Heart left ventricle (tissue), 13 donors: ENCODE measurements around the gene DAW1.

ENCODE experiments used
- CTCF ChIP-seq, 12 donors: fragments of 200-600 bp; sonication (generic) in 4 of 12; IDR thresholded peaks; one replicate each; pipeline versions ENCODE4 v1.5.0 to v1.8.0; 2018 to 2022; ENCODE audit warnings: antibody characterized with exemption in 12 of 12, mild to moderate bottlenecking in 5 of 12
- POLR2A ChIP-seq, 2 donors: fragments of 450-650 bp; IDR thresholded peaks; one replicate each; pipeline ENCODE4 v1.6.1; 2017; ENCODE audit warnings: antibody characterized with exemption in 2 of 2, mild to moderate bottlenecking in 2 of 2, moderate library complexity in 2 of 2
- donor health status: ischemic (EF 13 %, LVEDD 7.1; RV severe dilation, severe dysfunction).
- donor health status: DM: no; HTN: yes; CAD: no.
- donor health status: DM: no; HTN: no; CAD: no.
- donor health status: ischemic (EF 25% LVEDD 6.9; RV normal size, moderate dysfunction).
- donor health status: ischemic (EF 25% LVEDD 5.7; RV mildly dilated, moderate dysfunction).
- donor health status: ischemic (EF 35%, LVEDD 5.7; RV mildly dilated, moderate dysfunction).
- donor health status: nonischemic (EF 11% LVEDD 7.7; RV severe dilation, severe dysfunction).
- donor health status: DM: yes; HTN: yes; CAD: no.
- donor health status: PGD.
- donor health status: ischemic (EF 29% LVEDD 5.4; RV normal size, mild dysfunction).
- donor health status: nonischemic (EF 23%, LVEDD 6.1; RV moderate dilation, normal function).

- no peak for TF ChIP-seq CTCF (IDR thresholded peaks at IDR 0.05)
- no peak for TF ChIP-seq POLR2A (IDR thresholded peaks at IDR 0.05)
These were observed 100.3 kb downstream of the DAW1 start for GRCh38 chr2:227971619-227972230.
